Measurements from ENCODE around the gene TELO2. TPM values are rescaled to one million over a fixed set of nuclear protein-coding genes. Genes with fewer than 3 reads are reported as not detected.
A peak's percentile ranks its signal among the peaks of the same experiment; 100 is the strongest.

TELO2 gene
- total RNA-seq, 1 experiment from 2014 or later: 85.4 TPM

- intact Hi-C loops (cut with micrococcal nuclease; ENCODE audit: unreplicated experiment): no loop called here
- DNase-seq: no peak
- TF ChIP-seq CTCF (IDR thresholded peaks at IDR 0.05; ENCODE audit: unreplicated experiment): no peak
- BruUV-seq (replicated peaks): no TSS peak
- CTCF ChIA-PET: interaction anchor here (0.5 kb wide), 1 partner anchor 76 kb away, joined by 3 read pairs; no protein-coding TSS in a partner anchor
- Mint-ChIP-seq H3K27me3 (ENCODE audit: unreplicated experiment) (no peaks in the 10 kb centered on the region), H3K4me1 (ENCODE audit: low read depth, unreplicated experiment) (no peaks in the 10 kb centered on the region), H3K36me3 (ENCODE audit: insufficient read depth, unreplicated experiment) (peaks cover 54% of the 10 kb centered on the region), H3K9me3 (ENCODE audit: low read depth, unreplicated experiment) (peaks cover 3% of the 10 kb centered on the region), H3K4me3 (ENCODE audit: low read depth, unreplicated experiment) (no peak overlapping the region), H3K27ac (ENCODE audit: unreplicated experiment) (no peak overlapping the region)
Observed at GRCh38 chr16:1510941-1511351, 17.8 kb downstream of the TELO2 start.

- H3K27ac Mint-ChIP-seq (ENCODE audit: unreplicated experiment): no peak overlapping the region
Observed at GRCh38 chr16:1511662-1512569, 18.8 kb downstream of the TELO2 start.

GRCh38 chr16:1512774-1513173 lies 19.6 kb downstream of the TELO2 start:
- Mint-ChIP-seq H3K36me3 (ENCODE audit: insufficient read depth, unreplicated experiment) (peaks cover 50% of the 10 kb centered on the region), H3K9me3 (ENCODE audit: low read depth, unreplicated experiment) (peaks cover 3% of the 10 kb centered on the region), H3K4me1 (ENCODE audit: low read depth, unreplicated experiment) (no peaks in the 10 kb centered on the region), H3K27ac (ENCODE audit: unreplicated experiment) (no peak overlapping the region), H3K27me3 (ENCODE audit: unreplicated experiment) (no peaks in the 10 kb centered on the region), H3K4me3 (ENCODE audit: low read depth, unreplicated experiment) (no peak overlapping the region)
- CTCF ChIA-PET: no interaction called here
- BruUV-seq (replicated peaks): no TSS peak
- DNase-seq: no peak
- intact Hi-C loops (cut with micrococcal nuclease; ENCODE audit: unreplicated experiment): no loop called here
- no peak for TF ChIP-seq CTCF (IDR thresholded peaks at IDR 0.05; ENCODE audit: unreplicated experiment)

More at GRCh38 chr16:1511662-1512569, 18.8 kb downstream of the TELO2 start:
- Mint-ChIP-seq H3K4me3 (ENCODE audit: low read depth, unreplicated experiment) (no peak overlapping the region), H3K36me3 (ENCODE audit: insufficient read depth, unreplicated experiment) (peaks cover 54% of the 10 kb centered on the region), H3K4me1 (ENCODE audit: low read depth, unreplicated experiment) (no peaks in the 10 kb centered on the region), H3K27me3 (ENCODE audit: unreplicated experiment) (no peaks in the 10 kb centered on the region), H3K9me3 (ENCODE audit: low read depth, unreplicated experiment) (peaks cover 3% of the 10 kb centered on the region)
- no peak for TF ChIP-seq CTCF (IDR thresholded peaks at IDR 0.05; ENCODE audit: unreplicated experiment)
- intact Hi-C loops (cut with micrococcal nuclease; ENCODE audit: unreplicated experiment): no loop called here
- no peak for DNase-seq
- no TSS peak for BruUV-seq (replicated peaks)
- CTCF ChIA-PET: no interaction called here

GRCh38 chr16:1514507-1514906 lies 21.3 kb downstream of the TELO2 start:
- Mint-ChIP-seq H3K36me3 (ENCODE audit: insufficient read depth, unreplicated experiment) (peaks cover 55% of the 10 kb centered on the region), H3K4me3 (ENCODE audit: low read depth, unreplicated experiment) (no peak overlapping the region), H3K27ac (ENCODE audit: unreplicated experiment) (peak overlapping the region; percentile 51), H3K4me1 (ENCODE audit: low read depth, unreplicated experiment) (no peaks in the 10 kb centered on the region), H3K27me3 (ENCODE audit: unreplicated experiment) (no peaks in the 10 kb centered on the region), H3K9me3 (ENCODE audit: low read depth, unreplicated experiment) (peaks cover 3% of the 10 kb centered on the region)
- intact Hi-C loops (cut with micrococcal nuclease; ENCODE audit: unreplicated experiment): no loop called here
- no TSS peak for BruUV-seq (replicated peaks)
- CTCF ChIA-PET: no interaction called here
- no peak for DNase-seq
- TF ChIP-seq CTCF (IDR thresholded peaks at IDR 0.05; ENCODE audit: unreplicated experiment): no peak
